Measurements from ENCODE around the gene CABP7. TPM values are rescaled to one million over a fixed set of nuclear protein-coding genes. Genes with fewer than 3 reads are reported as not detected.
A peak's percentile ranks its signal among the peaks of the same experiment; 100 is the strongest.
"Not testable (repeated sequence)": the region's sequence is repeated elsewhere in the genome, so short reads cannot be mapped to it uniquely, and the experiment has no call there.

The CABP7 gene
- total RNA-seq, 2 experiments from 2014 or later, result 0.07 TPM; not detected in 1

DNA sequence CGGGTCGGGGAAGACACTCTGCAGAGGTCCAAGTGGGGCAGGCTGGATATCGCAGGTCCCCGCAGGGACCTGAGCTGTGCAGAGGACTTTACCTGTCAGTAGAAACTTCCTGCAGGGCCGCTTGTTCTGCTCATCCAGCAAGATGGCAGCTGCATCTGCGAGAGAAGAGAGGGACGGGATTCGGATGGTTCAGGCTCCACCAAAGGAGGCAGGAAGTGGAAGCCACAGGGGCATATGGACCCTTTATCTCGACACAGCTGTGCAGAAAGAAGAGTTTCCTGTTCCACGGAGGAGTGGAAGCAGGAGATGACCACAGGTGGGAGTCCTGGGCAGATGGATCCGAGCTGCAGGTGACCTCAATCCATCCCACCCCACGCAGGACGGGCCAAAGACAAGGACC lies 22.5 kb downstream of the CABP7 start:
- Mint-ChIP-seq H3K36me3 (ENCODE audit: low read depth) (peaks cover 4% of the 10 kb centered on the region), H3K27me3 (ENCODE audit: low read depth) (no peaks in the 10 kb centered on the region), H3K4me3 (no peak overlapping the region), H3K27ac (no peak overlapping the region), H3K9me3 (no peaks in the 10 kb centered on the region), H3K4me1 (ENCODE audit: low read depth) (no peaks in the 10 kb centered on the region)
- intact Hi-C loops (cut with micrococcal nuclease), result no loop called here
- no peak for DNase-seq
- CTCF ChIA-PET, result no interaction called here

DNA sequence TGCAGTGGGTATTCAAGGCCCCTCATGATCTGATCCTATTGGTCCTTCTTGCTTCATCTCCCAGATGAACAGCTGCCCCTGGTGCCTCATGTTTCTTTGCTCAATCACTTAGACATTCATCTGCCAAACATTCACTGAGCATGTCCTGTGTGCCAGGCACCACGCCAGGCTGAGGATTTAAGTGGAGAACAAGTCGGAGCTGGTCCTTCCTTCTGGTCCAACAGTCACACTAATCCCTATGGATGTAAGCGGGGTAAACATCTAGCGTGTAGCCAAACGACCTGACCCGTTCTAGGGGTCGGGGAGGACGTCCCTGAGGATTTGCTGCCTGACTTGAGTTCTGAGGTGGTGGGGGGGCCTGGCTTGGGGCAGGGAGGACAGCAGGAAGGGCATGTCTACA lies 25.1 kb downstream of the CABP7 start:
- no peak for DNase-seq
- Mint-ChIP-seq H3K4me1 (ENCODE audit: low read depth) (no peaks in the 10 kb centered on the region), H3K27me3 (ENCODE audit: low read depth) (no peaks in the 10 kb centered on the region), H3K36me3 (ENCODE audit: low read depth) (peaks cover 4% of the 10 kb centered on the region), H3K9me3 (no peaks in the 10 kb centered on the region), H3K27ac (no peak overlapping the region), H3K4me3 (no peak overlapping the region)
- intact Hi-C loops (cut with micrococcal nuclease), result no loop called here
- CTCF ChIA-PET, result no interaction called here

DNA sequence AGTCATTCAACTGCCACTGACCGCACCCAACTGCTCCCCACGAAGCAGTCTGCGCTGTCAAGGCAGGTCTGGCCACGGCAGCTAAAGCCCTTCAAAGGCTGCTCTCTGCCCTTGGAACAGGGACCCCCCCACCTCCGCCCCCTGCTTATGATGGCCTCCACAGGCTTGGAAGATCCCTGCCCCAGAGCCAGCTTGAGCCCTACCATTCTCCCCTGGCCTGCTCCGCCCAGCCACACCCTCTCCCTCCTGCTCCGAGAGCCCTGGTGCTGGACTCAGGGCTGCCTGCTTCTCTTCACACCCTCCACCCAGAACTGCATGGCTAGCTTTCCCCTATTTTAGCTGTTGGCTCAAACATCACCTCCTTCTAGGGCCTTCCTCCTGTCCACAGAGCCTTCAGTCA lies 28.0 kb downstream of the CABP7 start:
- H3K4me1 Mint-ChIP-seq (ENCODE audit: low read depth), result peaks cover 4% of the 10 kb centered on the region
- intact Hi-C loops (cut with micrococcal nuclease), result no loop called here
- H3K27me3 Mint-ChIP-seq (ENCODE audit: low read depth), result no peaks in the 10 kb centered on the region
- DNase-seq, result no peak
- peaks cover 8% of the 10 kb centered on the region for H3K36me3 Mint-ChIP-seq (ENCODE audit: low read depth)
- no peak overlapping the region for H3K27ac Mint-ChIP-seq
- CTCF ChIA-PET, result no interaction called here
- no peak overlapping the region for H3K4me3 Mint-ChIP-seq
- H3K9me3 Mint-ChIP-seq, result no peaks in the 10 kb centered on the region

DNA sequence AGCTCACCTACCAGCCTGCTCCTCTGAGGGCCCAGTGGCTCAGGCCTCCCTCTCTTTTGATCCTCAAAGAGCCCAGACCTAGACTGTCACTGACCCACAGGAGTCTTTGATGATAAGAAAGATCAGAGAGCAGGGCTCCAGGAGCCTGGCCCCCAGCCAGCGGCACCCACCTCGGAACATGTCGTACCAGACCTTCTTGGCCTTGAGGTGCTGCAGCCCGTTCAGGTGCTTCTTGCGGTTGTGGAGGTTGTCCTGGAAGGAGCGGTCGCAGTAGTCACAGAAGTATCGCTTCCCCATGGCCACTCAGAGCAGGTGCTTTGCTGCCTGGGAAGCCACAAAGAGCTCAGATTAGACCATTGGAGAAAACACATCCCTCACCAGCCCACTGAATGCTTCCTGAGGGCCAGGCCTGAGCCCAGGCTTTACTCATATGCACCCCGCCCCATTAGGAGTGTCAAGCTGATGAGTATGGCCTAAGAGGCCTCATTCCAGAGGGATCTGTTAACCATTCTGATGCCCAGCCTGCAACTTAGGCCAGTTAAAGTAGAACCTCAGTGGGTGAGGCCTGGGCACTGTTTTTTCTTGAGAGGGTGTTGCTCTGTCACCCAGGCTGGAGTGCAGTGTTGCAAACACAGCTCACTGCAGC lies 28.6 kb downstream of the CABP7 start:
- Mint-ChIP-seq H3K9me3 (no peaks in the 10 kb centered on the region), H3K27ac (no peak overlapping the region), H3K27me3 (ENCODE audit: low read depth) (no peaks in the 10 kb centered on the region), H3K4me1 (ENCODE audit: low read depth) (peaks cover 4% of the 10 kb centered on the region), H3K4me3 (no peak overlapping the region), H3K36me3 (ENCODE audit: low read depth) (peaks cover 8% of the 10 kb centered on the region)
- no peak for DNase-seq
- CTCF ChIA-PET, result no interaction called here
- intact Hi-C loops (cut with micrococcal nuclease), result no loop called here

DNA sequence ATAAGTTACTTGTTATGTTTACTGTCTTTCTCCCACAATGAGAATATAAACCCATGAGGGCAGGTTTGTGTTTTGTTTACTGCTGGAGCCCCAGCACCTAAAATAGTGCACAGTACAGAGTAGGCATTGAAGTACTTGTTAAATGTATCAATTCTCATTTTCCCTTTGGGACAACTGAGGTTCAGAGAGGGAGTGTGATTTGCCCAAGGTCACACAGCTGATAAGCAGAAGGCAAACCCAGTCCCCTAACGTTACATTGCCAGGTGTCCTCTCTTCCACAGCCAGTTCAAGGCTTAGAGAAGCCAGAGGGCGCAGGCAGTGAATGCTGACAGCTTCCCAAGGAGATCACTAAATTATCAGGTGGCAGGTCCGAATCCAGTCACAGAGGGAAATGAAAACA lies 30.2 kb downstream of the CABP7 start:
- H3K4me1 Mint-ChIP-seq (ENCODE audit: low read depth), result peaks cover 4% of the 10 kb centered on the region
- no peaks in the 10 kb centered on the region for H3K27me3 Mint-ChIP-seq (ENCODE audit: low read depth)
- H3K4me3 Mint-ChIP-seq, result no peak overlapping the region
- no peak for DNase-seq
- CTCF ChIA-PET, result no interaction called here
- H3K27ac Mint-ChIP-seq, result no peak overlapping the region
- intact Hi-C loops (cut with micrococcal nuclease), result no loop called here
- no peaks in the 10 kb centered on the region for H3K9me3 Mint-ChIP-seq
- peaks cover 8% of the 10 kb centered on the region for H3K36me3 Mint-ChIP-seq (ENCODE audit: low read depth)

DNA sequence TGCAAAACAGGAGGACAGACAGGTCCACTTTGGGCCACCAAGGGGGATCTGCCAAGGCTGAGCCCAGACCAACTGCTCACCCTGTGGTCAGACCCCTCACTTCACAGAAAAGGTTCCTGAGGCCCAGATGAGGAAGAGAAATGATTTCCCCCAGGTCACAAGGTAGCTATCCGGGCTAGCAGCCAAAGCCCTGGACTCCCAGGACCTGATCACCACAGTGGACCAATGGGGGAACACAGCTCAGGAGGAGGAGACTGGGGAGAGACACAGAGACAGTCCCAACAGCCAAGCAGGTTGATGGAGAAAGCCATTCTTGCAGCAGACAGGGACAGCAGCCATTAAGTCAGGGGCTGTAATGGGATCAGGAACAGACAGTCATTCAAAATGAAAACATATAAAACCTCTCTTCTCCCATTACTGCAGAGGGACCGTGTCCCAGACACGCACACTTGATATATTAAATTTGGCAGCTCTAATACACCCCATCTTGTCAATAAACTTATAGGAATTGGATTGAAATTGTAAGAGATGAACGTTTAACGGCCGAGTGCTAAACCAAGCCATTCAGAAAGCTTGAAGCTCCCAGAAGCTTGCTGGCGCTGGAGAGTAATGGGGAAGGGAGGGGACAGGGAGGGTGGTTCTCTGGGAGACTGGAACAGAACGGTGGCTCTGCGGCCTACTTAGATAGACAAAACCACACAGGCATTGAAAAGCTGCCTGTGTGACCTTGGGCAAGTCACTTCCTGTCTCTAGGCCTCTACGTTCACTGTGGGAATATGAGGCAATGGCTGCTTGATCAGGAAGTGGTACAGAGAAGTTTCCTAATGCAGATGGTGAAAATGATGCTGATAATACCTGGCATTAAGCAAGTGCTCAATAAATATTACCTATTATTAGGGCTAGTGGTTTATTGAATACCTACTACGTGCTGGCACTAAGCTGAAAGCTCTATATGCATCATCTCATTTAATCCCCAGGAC lies 31.0 kb downstream of the CABP7 start:
- Mint-ChIP-seq H3K27ac (no peak overlapping the region), H3K4me1 (ENCODE audit: low read depth) (peaks cover 4% of the 10 kb centered on the region), H3K27me3 (ENCODE audit: low read depth) (no peaks in the 10 kb centered on the region), H3K4me3 (no peak overlapping the region), H3K9me3 (no peaks in the 10 kb centered on the region), H3K36me3 (ENCODE audit: low read depth) (peaks cover 5% of the 10 kb centered on the region)
- DNase-seq, result peak; percentile 19
- CTCF ChIA-PET, result interaction anchor here (0.9 kb wide), 1 partner anchor 13 kb away, joined by 4 read pairs; no protein-coding TSS in a partner anchor
- intact Hi-C loops (cut with micrococcal nuclease), result no loop called here

DNA sequence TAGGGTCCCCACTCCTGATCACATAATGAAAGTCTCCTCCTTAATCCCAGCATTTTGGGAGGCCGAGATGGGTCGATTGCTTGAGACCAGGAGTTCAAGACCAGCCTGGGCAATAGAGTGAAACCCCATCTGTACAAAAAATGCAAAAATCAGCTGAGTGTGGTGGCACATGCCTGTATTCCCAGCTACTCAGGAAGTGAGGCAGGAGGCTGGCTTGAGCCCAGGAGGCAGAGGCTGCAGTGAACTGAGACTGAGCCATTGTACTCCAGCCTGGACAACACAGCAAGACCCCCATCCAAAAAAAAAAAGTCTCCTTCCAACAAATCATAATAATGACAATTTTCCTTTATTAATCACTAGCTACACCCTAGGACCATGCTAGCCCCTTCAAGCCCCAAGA lies 31.9 kb downstream of the CABP7 start:
- H3K4me1 Mint-ChIP-seq (ENCODE audit: low read depth), result peaks cover 4% of the 10 kb centered on the region
- no peak overlapping the region for H3K27ac Mint-ChIP-seq
- H3K36me3 Mint-ChIP-seq (ENCODE audit: low read depth), result peaks cover 5% of the 10 kb centered on the region
- intact Hi-C loops (cut with micrococcal nuclease), result no loop called here
- no peak overlapping the region for H3K4me3 Mint-ChIP-seq
- no peaks in the 10 kb centered on the region for H3K9me3 Mint-ChIP-seq
- no peaks in the 10 kb centered on the region for H3K27me3 Mint-ChIP-seq (ENCODE audit: low read depth)
- CTCF ChIA-PET, result interaction anchor here (0.6 to 0.9 kb wide), 2 partner anchors 13 to 670 kb away, joined by 3 to 4 read pairs; no protein-coding TSS in a partner anchor
- DNase-seq, result no peak

DNA sequence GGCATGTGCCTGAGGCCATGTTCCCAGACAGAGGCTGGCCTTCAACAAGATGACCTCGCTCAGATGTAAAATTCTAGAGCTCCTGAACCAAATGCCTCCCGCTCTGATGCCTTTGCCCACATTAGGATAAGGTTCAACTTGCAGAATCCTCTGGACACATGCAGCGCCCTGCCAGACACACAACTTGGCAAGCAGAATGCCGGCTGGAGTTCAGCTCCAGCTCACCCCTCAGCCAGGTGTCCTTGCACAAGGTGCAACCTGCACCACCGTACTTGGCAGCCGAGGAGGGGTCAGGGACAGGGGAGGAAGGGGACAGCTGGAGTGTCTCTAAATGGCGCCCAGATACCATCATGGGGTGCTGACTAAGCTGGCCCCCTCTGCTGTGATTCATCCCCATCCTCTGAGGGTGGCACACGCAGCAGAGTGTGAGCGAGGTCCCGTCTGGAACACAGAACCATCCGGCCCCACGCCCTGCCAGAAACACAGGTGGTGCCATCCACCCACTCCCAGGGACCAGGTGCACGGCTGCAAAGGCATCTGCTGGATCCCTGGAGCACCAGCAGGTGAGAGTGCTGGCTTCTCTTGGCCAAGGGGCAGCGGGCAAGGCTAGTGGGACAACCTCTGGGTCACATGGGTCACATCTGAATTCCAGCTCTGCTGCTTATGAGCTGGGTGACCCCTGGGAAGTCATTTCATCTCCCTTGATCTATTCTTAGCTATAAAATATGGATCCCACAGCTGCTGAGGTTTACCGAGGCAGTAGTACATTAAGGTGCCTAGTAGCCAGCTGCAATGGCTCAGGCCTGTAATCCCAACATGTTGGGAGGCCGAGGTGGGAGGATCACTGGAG lies 34.2 kb downstream of the CABP7 start:
- no peak overlapping the region for H3K4me3 Mint-ChIP-seq
- CTCF ChIA-PET, result no interaction called here
- DNase-seq, result no peak
- H3K4me1 Mint-ChIP-seq (ENCODE audit: low read depth), result peaks cover 4% of the 10 kb centered on the region
- no peak overlapping the region for H3K27ac Mint-ChIP-seq
- H3K9me3 Mint-ChIP-seq, result no peaks in the 10 kb centered on the region
- intact Hi-C loops (cut with micrococcal nuclease), result no loop called here
- no peaks in the 10 kb centered on the region for H3K27me3 Mint-ChIP-seq (ENCODE audit: low read depth)
- peaks cover 5% of the 10 kb centered on the region for H3K36me3 Mint-ChIP-seq (ENCODE audit: low read depth)

DNA sequence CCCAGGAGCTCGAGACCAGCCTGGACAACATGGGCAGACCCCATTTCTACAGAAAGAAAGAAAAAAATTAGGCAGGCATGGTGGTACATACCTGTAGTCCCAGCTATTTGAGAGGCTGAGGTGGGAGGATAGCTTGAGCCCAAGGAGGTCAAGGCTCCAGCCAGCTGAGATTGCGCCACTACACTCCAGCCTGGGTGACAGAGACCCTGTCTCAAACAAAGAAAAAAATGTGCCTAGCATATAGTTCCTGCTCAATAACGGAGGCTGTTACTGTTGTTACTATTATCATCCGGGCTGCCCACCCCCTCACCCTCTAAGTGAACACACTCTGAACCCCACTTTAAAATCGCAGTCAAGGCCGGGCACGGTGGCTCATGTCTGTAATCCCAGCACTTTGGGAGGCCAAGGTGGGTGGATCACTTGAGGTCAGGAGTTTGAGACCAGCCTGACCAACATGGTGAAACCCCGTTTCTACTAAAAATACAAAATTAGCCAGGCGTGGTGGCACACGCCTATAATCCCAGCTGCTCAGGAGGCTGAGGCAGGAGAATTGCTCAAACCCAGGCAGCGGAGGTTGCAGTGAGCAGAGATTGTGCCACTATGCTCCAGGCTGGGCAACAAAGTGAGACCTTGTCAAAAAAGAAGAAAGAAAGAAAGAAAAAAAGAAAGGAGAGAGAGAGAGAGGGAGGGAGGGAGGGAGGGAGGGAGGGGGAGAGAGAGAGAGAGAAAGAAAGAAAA lies 35.0 kb downstream of the CABP7 start:
- CTCF ChIA-PET; H3K4me1 Mint-ChIP-seq (ENCODE audit: low read depth); H3K36me3 Mint-ChIP-seq (ENCODE audit: low read depth); H3K9me3 Mint-ChIP-seq; H3K27ac Mint-ChIP-seq; H3K4me3 Mint-ChIP-seq; H3K27me3 Mint-ChIP-seq (ENCODE audit: low read depth); DNase-seq; intact Hi-C loops (cut with micrococcal nuclease): not testable (repeated sequence)

DNA sequence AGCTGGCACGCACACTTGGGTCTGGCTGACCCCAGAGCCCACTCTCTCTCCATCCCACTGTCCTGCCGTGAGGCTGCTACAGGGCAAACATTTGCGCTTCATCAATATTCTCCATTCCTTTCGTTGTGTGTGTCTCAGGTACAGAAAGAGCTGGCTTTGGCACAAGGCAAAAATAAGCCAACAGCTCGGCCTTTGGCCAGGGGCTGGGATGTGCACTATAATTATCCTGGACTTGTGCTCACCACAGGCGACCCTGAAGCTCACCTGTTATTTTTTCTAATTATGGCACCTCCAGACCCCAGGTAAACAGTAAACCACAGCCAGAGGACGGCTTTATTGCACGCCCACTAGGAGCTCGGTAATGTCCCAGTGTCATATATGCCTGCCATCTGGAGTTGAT lies 36.1 kb downstream of the CABP7 start:
- intact Hi-C loops (cut with micrococcal nuclease), result no loop called here
- Mint-ChIP-seq H3K9me3 (no peaks in the 10 kb centered on the region), H3K27ac (no peak overlapping the region), H3K4me3 (no peak overlapping the region), H3K36me3 (ENCODE audit: low read depth) (peaks cover 1% of the 10 kb centered on the region), H3K27me3 (ENCODE audit: low read depth) (no peaks in the 10 kb centered on the region), H3K4me1 (ENCODE audit: low read depth) (peaks cover 4% of the 10 kb centered on the region)
- CTCF ChIA-PET, result no interaction called here
- no peak for DNase-seq

DNA sequence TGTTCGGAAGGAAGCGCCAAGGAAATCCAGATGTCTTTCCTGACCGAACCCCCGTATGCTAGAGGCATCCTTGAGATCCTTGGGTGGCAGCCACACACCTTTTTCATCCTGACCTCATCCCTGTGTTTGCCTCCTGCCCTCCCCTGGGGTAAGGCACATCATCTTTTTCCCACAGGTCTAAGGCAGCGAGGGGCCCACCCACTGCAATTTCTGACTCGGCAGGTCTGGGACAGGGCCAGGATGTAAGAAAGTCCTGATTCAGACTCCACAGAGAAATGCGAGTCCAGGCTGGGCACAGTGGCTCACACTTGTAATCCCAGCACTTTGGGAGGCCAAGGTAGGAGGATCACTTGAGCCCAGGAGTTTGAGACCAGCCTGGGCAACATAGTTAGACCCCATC lies 36.5 kb downstream of the CABP7 start:
- Mint-ChIP-seq H3K9me3 (no peaks in the 10 kb centered on the region), H3K27me3 (ENCODE audit: low read depth) (no peaks in the 10 kb centered on the region), H3K4me1 (ENCODE audit: low read depth) (no peaks in the 10 kb centered on the region), H3K27ac (no peak overlapping the region), H3K4me3 (no peak overlapping the region), H3K36me3 (ENCODE audit: low read depth) (no peaks in the 10 kb centered on the region)
- intact Hi-C loops (cut with micrococcal nuclease), result no loop called here
- no peak for DNase-seq
- CTCF ChIA-PET, result no interaction called here

DNA sequence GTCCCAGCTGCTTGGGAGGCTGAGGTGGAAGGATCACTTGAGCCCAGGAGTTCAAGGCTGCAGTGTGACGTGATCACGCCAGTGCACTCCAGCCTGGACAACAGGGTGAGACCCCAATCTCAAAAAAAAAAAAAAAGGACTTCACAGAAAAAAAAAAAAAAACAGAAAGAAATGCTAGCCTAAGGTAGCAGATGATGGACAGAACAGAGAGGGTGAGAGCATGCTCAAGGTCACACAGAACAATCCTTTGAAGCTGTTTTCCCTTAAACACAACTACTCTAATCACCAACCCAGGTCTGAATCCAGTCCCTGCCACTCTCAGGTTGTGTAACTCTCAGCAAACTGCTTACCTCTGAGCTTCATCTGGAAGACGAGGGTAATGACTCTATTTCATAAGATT lies 37.3 kb downstream of the CABP7 start:
- no peak overlapping the region for H3K4me3 Mint-ChIP-seq
- DNase-seq, result no peak
- H3K27ac Mint-ChIP-seq, result no peak overlapping the region
- no peaks in the 10 kb centered on the region for H3K4me1 Mint-ChIP-seq (ENCODE audit: low read depth)
- intact Hi-C loops (cut with micrococcal nuclease), result no loop called here
- CTCF ChIA-PET, result no interaction called here
- no peaks in the 10 kb centered on the region for H3K9me3 Mint-ChIP-seq
- no peaks in the 10 kb centered on the region for H3K27me3 Mint-ChIP-seq (ENCODE audit: low read depth)
- no peaks in the 10 kb centered on the region for H3K36me3 Mint-ChIP-seq (ENCODE audit: low read depth)

Data from activated naive CD4-positive, alpha-beta T cell treated with anti-CD3 and anti-CD28 coated beads for 36 hours (primary cell).